ENCODE results near the gene FLYWCH1. TPM values are rescaled to one million over a fixed set of nuclear protein-coding genes. Genes with fewer than 3 reads are reported as not detected.
A peak's percentile ranks its signal among the peaks of the same experiment; 100 is the strongest.
"Not testable (repeated sequence)": the region's sequence is repeated elsewhere in the genome, so short reads cannot be mapped to it uniquely, and the experiment has no call there.

FLYWCH1 gene
- total RNA-seq, 2 donors from 2014 or later = 41.4 to 97.1 TPM

GRCh38 chr16:2925951-2926649 is 14.4 kb downstream of the FLYWCH1 start:
- ATAC-seq (no peak), DNase-seq (no peak)
- Mint-ChIP-seq H3K36me3 (ENCODE audit: low read depth) (no peaks in the 10 kb centered on the region), H3K4me1 (peaks cover 17% of the 10 kb centered on the region), H3K27me3 (no peaks in the 10 kb centered on the region), H3K27ac (peak overlapping the region; percentile 80), H3K4me3 (no peak overlapping the region)
- H3K9me3 ChIP-seq (ENCODE audit: control insufficient read depth, low read length, poor library complexity, severe bottlenecking) = no peaks in the 10 kb centered on the region

DNA sequence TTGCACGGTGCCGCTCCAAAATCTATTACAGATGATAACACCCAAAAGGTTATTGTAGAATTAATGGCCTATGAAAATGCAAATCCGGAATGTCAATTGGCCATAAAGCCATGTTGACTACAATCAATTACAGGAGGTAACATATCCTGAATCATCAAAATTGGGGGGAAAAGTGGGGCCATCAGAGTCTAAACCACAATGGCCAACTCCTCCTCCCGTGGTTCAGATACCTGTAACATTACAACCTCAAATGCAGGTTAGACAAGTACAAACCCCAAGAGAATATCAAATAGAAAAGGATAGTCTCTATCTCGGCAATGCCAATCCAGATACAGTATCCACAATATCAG is 14.9 kb downstream of the FLYWCH1 start:
- Mint-ChIP-seq H3K36me3 (ENCODE audit: low read depth) (no peaks in the 10 kb centered on the region), H3K27me3 (no peaks in the 10 kb centered on the region), H3K4me3 (peak overlapping the region; percentile 39), H3K27ac (peak overlapping the region; percentile 80), H3K4me1 (peaks cover 17% of the 10 kb centered on the region)
- DNase-seq (no peak), ATAC-seq (no peak)
- no peaks in the 10 kb centered on the region for H3K9me3 ChIP-seq (ENCODE audit: control insufficient read depth, low read length, poor library complexity, severe bottlenecking)

GRCh38 chr16:2927010-2927646 is 15.4 kb downstream of the FLYWCH1 start:
- H3K4me3 Mint-ChIP-seq = peak overlapping the region; percentile 39
- peak; percentile 100 for ATAC-seq
- H3K4me1 Mint-ChIP-seq = peaks cover 17% of the 10 kb centered on the region
- peak; percentile 70 to 81 (median 74) for DNase-seq
- H3K27ac Mint-ChIP-seq = peak overlapping the region; percentile 80
- no peaks in the 10 kb centered on the region for H3K9me3 ChIP-seq (ENCODE audit: control insufficient read depth, low read length, poor library complexity, severe bottlenecking)
- H3K36me3 Mint-ChIP-seq (ENCODE audit: low read depth) = no peaks in the 10 kb centered on the region
- H3K27me3 Mint-ChIP-seq = no peaks in the 10 kb centered on the region

DNA sequence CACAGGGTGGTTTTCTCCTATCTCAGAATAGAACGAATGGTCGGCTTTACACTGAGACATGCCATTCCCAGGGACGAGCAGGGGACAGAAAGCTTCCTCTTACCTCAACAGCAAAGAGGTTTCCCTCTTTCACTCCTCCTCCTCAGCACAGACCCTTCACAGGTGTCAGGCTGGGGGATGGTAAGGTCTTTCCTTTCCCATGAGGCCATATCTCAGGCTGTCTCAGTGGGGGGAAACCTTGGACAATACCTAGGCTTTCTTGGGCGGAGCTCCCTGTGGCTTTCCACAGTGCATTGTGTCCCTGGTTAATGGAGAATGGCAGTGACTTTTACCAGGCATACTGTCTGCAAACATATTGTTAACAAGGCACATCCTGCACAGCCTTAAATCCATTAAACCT is 16.4 kb downstream of the FLYWCH1 start:
- ATAC-seq; H3K4me3 Mint-ChIP-seq; H3K27ac Mint-ChIP-seq; DNase-seq; H3K27me3 Mint-ChIP-seq; H3K9me3 ChIP-seq (ENCODE audit: control insufficient read depth, low read length, poor library complexity, severe bottlenecking); H3K36me3 Mint-ChIP-seq (ENCODE audit: low read depth): not testable (repeated sequence)
- peaks cover 12% of the 10 kb centered on the region for H3K4me1 Mint-ChIP-seq

GRCh38 chr16:2928796-2929195 is 17.1 kb downstream of the FLYWCH1 start:
- H3K9me3 ChIP-seq (ENCODE audit: control insufficient read depth, low read length, poor library complexity, severe bottlenecking) = no peaks in the 10 kb centered on the region
- H3K4me1 Mint-ChIP-seq = peaks cover 12% of the 10 kb centered on the region
- H3K27me3 Mint-ChIP-seq = no peaks in the 10 kb centered on the region
- no peaks in the 10 kb centered on the region for H3K36me3 Mint-ChIP-seq (ENCODE audit: low read depth)
- no peak overlapping the region for H3K4me3 Mint-ChIP-seq
- no peak for ATAC-seq
- DNase-seq = no peak
- no peak overlapping the region for H3K27ac Mint-ChIP-seq

DNA sequence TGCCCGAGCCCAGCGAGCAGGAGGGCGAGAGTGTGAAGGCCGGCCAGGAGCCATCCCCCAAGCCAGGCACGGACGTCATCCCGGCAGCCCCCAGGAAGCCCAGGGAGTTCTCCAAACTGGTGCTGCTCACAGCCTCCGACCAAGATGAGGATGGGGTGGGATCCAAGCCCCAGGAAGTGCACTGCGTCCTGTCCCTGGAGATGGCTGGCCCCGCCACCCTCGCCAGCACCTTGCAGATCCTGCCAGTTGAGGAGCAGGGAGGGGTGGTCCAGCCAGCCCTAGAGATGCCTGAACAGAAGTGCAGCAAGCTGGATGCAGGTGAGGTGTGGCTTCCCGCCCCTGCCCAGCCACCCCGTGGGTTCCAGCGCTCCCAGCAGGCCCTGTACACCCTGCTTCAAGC is 18.0 kb downstream of the FLYWCH1 start:
- Mint-ChIP-seq H3K4me1 (peaks cover 17% of the 10 kb centered on the region), H3K27ac (no peak overlapping the region), H3K27me3 (no peaks in the 10 kb centered on the region), H3K36me3 (ENCODE audit: low read depth) (peaks cover 3% of the 10 kb centered on the region), H3K4me3 (no peak overlapping the region)
- H3K9me3 ChIP-seq (ENCODE audit: control insufficient read depth, low read length, poor library complexity, severe bottlenecking) = no peaks in the 10 kb centered on the region
- no peak for ATAC-seq
- no peak for DNase-seq

DNA sequence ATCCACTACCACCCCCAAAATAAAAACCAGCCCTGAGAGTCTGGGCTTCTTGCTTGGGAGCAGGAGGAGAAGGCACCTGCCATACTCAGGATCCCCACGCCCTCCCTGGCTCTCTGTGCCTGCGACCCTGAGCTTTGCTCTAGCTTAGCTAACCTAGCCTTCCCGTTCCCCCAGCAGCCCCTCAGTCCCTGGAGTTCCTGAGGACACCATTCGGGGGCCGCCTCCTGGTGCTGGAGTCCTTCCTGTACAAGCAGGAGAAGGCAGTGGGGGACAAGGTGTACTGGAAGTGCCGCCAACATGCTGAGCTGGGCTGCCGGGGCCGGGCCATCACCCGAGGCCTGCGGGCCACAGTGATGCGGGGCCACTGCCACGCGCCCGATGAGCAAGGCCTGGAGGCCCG is 18.5 kb downstream of the FLYWCH1 start:
- no peak for ATAC-seq
- no peaks in the 10 kb centered on the region for H3K9me3 ChIP-seq (ENCODE audit: control insufficient read depth, low read length, poor library complexity, severe bottlenecking)
- peaks cover 3% of the 10 kb centered on the region for H3K36me3 Mint-ChIP-seq (ENCODE audit: low read depth)
- peaks cover 17% of the 10 kb centered on the region for H3K4me1 Mint-ChIP-seq
- no peak overlapping the region for H3K4me3 Mint-ChIP-seq
- no peak for DNase-seq
- H3K27ac Mint-ChIP-seq = no peak overlapping the region
- H3K27me3 Mint-ChIP-seq = no peaks in the 10 kb centered on the region

DNA sequence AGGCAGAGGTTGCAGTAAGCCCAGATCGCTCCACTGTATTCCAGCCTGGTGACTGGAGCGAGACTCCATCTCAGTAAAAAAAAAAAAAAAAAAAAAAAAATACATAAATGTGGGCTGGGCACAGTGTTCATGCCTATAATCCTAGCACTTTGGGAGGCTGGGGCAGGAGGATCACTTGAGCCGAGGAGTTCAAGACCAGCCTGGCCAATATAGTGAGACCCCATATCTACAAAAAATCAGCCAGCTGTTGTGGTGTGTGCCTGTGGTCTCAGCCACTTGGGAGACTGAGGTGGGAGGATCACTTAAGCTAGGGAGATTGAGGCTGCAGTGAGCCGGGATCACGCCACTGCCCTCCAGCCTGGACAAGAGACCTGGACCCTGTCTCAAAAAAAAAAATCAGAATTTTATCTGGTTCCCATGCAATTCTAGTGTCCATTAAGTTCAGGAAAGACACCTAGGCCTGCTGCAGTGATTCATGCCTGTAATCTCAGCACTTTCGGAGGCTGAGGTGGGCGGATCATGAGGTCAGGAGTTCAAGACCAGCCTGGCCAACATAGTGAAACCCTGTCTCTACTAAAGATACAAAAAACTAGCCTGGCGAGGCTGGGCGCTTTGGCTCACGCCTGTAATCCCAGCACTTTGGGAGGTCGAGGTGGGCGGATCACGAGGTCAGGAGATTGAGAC is 19.6 kb downstream of the FLYWCH1 start:
- H3K27ac Mint-ChIP-seq; ATAC-seq; H3K4me3 Mint-ChIP-seq; DNase-seq; H3K9me3 ChIP-seq (ENCODE audit: control insufficient read depth, low read length, poor library complexity, severe bottlenecking); H3K36me3 Mint-ChIP-seq (ENCODE audit: low read depth); H3K27me3 Mint-ChIP-seq: not testable (repeated sequence)
- peaks cover 15% of the 10 kb centered on the region for H3K4me1 Mint-ChIP-seq

GRCh38 chr16:2933136-2933535 is 21.4 kb downstream of the FLYWCH1 start:
- H3K4me3 Mint-ChIP-seq = no peak overlapping the region
- H3K36me3 Mint-ChIP-seq (ENCODE audit: low read depth) = peaks cover 6% of the 10 kb centered on the region
- ATAC-seq = no peak
- H3K27ac Mint-ChIP-seq = no peak overlapping the region
- no peak for DNase-seq
- peaks cover 5% of the 10 kb centered on the region for H3K4me1 Mint-ChIP-seq
- no peaks in the 10 kb centered on the region for H3K9me3 ChIP-seq (ENCODE audit: control insufficient read depth, low read length, poor library complexity, severe bottlenecking)
- no peaks in the 10 kb centered on the region for H3K27me3 Mint-ChIP-seq

GRCh38 chr16:2933701-2934100 is 22.0 kb downstream of the FLYWCH1 start:
- no peak for DNase-seq
- H3K36me3 Mint-ChIP-seq (ENCODE audit: low read depth) = peaks cover 6% of the 10 kb centered on the region
- no peaks in the 10 kb centered on the region for H3K9me3 ChIP-seq (ENCODE audit: control insufficient read depth, low read length, poor library complexity, severe bottlenecking)
- H3K27ac Mint-ChIP-seq = no peak overlapping the region
- H3K4me3 Mint-ChIP-seq = no peak overlapping the region
- peaks cover 5% of the 10 kb centered on the region for H3K4me1 Mint-ChIP-seq
- ATAC-seq = no peak
- no peaks in the 10 kb centered on the region for H3K27me3 Mint-ChIP-seq

GRCh38 chr16:2934450-2934849 is 22.7 kb downstream of the FLYWCH1 start:
- peaks cover 5% of the 10 kb centered on the region for H3K4me1 Mint-ChIP-seq
- peaks cover 6% of the 10 kb centered on the region for H3K36me3 Mint-ChIP-seq (ENCODE audit: low read depth)
- H3K4me3 Mint-ChIP-seq = no peak overlapping the region
- no peak for DNase-seq
- no peaks in the 10 kb centered on the region for H3K27me3 Mint-ChIP-seq
- no peaks in the 10 kb centered on the region for H3K9me3 ChIP-seq (ENCODE audit: control insufficient read depth, low read length, poor library complexity, severe bottlenecking)
- no peak for ATAC-seq
- H3K27ac Mint-ChIP-seq = no peak overlapping the region

DNA sequence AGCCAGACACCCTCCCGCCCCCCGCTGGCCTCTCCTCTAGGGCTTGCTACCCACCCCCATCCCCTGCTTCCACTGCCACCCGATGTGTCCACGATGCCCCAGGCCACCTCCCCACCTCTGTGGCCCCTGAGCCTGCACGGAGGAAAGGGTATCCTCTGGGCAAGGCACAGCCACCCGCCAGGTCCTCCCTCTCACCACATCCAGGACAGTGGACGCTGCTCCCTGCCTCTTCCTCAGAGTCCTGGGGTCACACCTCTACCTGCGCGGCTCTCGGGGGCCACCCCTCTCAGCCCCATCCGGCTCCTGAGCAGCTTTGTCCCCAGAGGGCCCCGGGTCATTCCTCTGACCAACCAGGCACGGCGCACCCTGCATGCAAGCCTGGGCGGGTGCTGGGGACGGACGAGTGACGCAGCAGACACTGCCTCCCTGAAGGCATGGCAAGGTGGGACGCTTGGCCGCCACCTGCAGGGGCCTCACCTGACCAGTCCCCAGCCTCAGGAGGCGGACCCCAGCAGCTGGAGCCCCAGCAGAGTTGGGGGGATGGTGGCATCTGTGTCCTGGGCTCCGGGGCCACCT is 24.8 kb downstream of the FLYWCH1 start:
- DNase-seq = no peak
- H3K27me3 Mint-ChIP-seq = no peaks in the 10 kb centered on the region
- no peak overlapping the region for H3K27ac Mint-ChIP-seq
- H3K4me3 Mint-ChIP-seq = no peak overlapping the region
- no peaks in the 10 kb centered on the region for H3K9me3 ChIP-seq (ENCODE audit: control insufficient read depth, low read length, poor library complexity, severe bottlenecking)
- no peak for ATAC-seq
- H3K4me1 Mint-ChIP-seq = peaks cover 5% of the 10 kb centered on the region
- H3K36me3 Mint-ChIP-seq (ENCODE audit: low read depth) = peaks cover 6% of the 10 kb centered on the region

GRCh38 chr16:2937170-2937569 is 25.4 kb downstream of the FLYWCH1 start:
- ATAC-seq (no peak), DNase-seq (no peak)
- Mint-ChIP-seq H3K27ac (no peak overlapping the region), H3K4me3 (no peak overlapping the region), H3K4me1 (peaks cover 5% of the 10 kb centered on the region), H3K27me3 (no peaks in the 10 kb centered on the region), H3K36me3 (ENCODE audit: low read depth) (peaks cover 6% of the 10 kb centered on the region)
- H3K9me3 ChIP-seq (ENCODE audit: control insufficient read depth, low read length, poor library complexity, severe bottlenecking) = no peaks in the 10 kb centered on the region

Measured in T-helper 17 cell (primary cell).